H1 (cell line): ENCODE data around the gene GBP6. TPM values are rescaled to one million over a fixed set of nuclear protein-coding genes. Genes with fewer than 3 reads are reported as not detected.

ENCODE experiments used
- CEBPB ChIP-seq: IDR thresholded peaks from 2 replicates; pipeline ENCODE4 v1.6.1; 2012; ENCODE audit warnings: low read depth, low read length
- RBBP5 ChIP-seq: IDR thresholded peaks from 2 replicates; pipeline ENCODE4 v1.7.1; 2012; ENCODE audit warnings: low read depth, mild to moderate bottlenecking, inconsistent platforms, low read length, moderate library complexity, borderline replicate concordance
- RFX5 ChIP-seq: IDR thresholded peaks from 2 replicates; pipeline ENCODE4 v1.6.1; 2011; ENCODE audit warnings: low read depth, low read length, improper control_type of control experiment, borderline replicate concordance
- polyA plus RNA-seq, 7 experiments: library from polyadenylated mRNA; depleted of rRNA in 3 of 7; stranded (reverse) in 5 of 7; unstranded in 2 of 7; fragments of >200 nt in 5 of 7; fragments of 200-250 nt in 2 of 7; gene quantifications; 1 replicate in 5 of 7; 2 replicates in 1 of 7; 4 replicates in 1 of 7; pipeline versions ENCODE4 v1.2.1 to v1.2.3, GENCODE V29; 2011 to 2013; ENCODE audit warnings: missing spikeins in 2 of 7, mixed read lengths in 2 of 7
- total RNA-seq: library from RNA; stranded (reverse); fragmentation: NEBNext Ultra II Directional; extraction: Animal tissue kit (Norgen Biotek cat#: 25700); gene quantifications from 2 replicates; pipeline ENCODE4 v1.2.1, GENCODE V29; 2021

GBP6 gene
- total and polyA plus RNA-seq, 2 of the 8 experiments (the other 6 are each of a cell fraction or from before 2014, with no cell fraction given), result not detected

DNA sequence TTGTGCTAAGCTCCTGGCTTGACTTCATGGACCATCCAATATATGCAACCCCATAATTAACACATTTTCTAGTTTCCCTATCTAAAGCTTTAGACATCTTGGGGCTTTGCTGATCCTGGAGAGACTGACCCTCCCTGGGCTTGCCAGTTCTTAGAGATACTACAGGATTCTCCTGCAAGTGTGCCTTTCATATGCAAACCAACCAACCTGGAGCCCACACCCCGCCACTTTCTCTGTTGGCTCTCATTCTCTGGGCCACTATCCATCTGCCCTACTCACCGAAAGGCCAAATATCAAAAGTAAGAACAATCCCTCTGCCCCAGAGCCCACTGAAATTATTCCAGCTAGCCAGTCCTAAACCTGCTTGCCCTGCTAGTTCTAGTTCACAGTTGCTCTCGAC is 2.2 kb upstream of the GBP6 start (continued):
- TF ChIP-seq RBBP5, result no peak
- TF ChIP-seq CEBPB, result no peak
- no peak for TF ChIP-seq RFX5
